ENCODE data around the gene GLIPR1. TPM values are rescaled to one million over a fixed set of nuclear protein-coding genes. Genes with fewer than 3 reads are reported as not detected.
"Not testable (repeated sequence)": the region's sequence is repeated elsewhere in the genome, so short reads cannot be mapped to it uniquely, and the experiment has no call there.

The GLIPR1 gene
- total RNA-seq, 2 experiments from 2014 or later: 30.5 to 33.0 TPM

DNA sequence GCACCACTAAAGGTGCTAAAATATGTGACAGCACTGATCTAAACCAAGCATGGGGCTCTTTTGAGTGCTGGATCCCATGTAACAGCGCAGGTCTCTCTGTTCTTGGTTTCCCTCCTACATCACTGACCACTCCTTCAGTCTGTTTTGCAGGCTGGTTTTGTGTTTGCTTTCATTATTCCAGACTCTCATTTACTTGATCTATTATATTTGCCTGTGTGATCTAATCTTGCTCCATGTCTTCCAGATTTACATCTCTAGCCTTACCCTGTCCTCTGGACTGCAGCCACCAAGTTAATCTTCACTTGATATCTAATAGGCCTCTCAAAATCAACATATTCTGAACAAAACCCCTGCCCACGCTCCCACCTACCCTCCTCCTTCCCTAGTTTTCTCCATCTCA is 8.6 kb downstream of the GLIPR1 start:
- H3K27me3 Mint-ChIP-seq (ENCODE audit: low read depth): no peaks in the 10 kb centered on the region
- DNase-seq (no peak), ATAC-seq (peak; percentile 5)
- peak overlapping the region; percentile 33 for H3K27ac Mint-ChIP-seq
- H3K4me3 Mint-ChIP-seq: no peak overlapping the region
- H3K9me3 Mint-ChIP-seq (ENCODE audit: insufficient read depth): no peaks in the 10 kb centered on the region
- H3K4me1 Mint-ChIP-seq (ENCODE audit: low read depth): peaks cover 34% of the 10 kb centered on the region
- ChIA-PET POLR2A (interaction anchor here (1.0 kb wide), 1 partner anchor 22 kb away, joined by 3 read pairs; the partner anchor contains the start of gene KRR1), CTCF (interaction anchor here (0.6 to 1.9 kb wide), 7 partner anchors 9 to 859 kb away, joined by 3 to 7 read pairs (median 4); partner anchors contain the start of genes GLIPR1 and GLIPR1L1)
- peaks cover 24% of the 10 kb centered on the region for H3K36me3 Mint-ChIP-seq (ENCODE audit: low read depth)

DNA sequence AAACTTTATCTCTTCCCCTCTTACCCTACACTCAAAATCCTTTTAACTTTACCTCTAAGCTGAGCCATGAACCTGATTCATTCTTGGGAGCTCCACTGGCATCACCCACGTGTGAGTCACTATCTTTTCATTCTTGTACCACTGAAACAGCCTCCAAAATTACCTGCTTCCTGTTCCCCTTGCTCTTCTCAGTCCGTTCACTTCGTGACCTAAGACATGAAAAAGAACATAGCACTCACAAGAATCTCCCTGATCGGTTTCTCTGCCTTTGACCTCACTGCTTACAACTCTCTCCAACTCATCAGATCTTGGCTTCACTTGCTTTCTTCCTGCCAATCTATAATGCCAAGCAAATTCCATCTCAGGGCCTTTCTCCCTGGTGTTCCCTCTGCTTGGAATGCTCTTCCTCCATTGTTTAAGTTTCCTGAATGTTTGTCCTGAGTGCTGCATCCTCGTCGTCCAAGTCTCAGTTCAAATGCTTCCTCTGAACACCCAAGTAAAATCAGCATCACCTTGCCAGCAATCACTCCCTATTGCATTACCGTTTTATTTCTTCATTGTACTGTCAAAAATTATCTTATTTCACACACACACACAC is 9.2 kb downstream of the GLIPR1 start:
- no peaks in the 10 kb centered on the region for H3K9me3 Mint-ChIP-seq (ENCODE audit: insufficient read depth)
- CTCF ChIA-PET: interaction anchor here (1.0 to 1.9 kb wide), 4 partner anchors 9 to 98 kb away, joined by 3 to 7 read pairs (median 4); partner anchors contain the start of gene GLIPR1

DNA sequence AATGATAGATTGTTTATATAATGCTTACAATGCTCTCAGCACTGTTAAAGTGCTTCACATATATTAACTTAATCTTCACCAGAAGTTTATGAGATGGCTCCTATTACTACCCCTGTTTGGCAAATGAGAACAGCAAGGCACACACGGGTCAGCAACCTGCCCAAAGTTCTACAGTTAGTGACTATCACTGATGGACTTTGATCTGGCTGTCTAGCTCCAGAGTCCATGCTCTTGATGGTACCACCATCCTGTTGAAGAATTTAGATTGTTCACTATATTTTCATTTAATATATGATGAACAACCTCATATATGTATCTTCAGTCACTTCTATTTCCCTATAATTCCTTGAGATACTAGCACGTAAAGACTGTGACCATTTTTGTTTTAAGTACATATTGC is 10.6 kb downstream of the GLIPR1 start:
- no peak for ATAC-seq
- DNase-seq: no peak
- Mint-ChIP-seq H3K27ac (no peak overlapping the region), H3K4me1 (ENCODE audit: low read depth) (peaks cover 25% of the 10 kb centered on the region), H3K9me3 (ENCODE audit: insufficient read depth) (no peaks in the 10 kb centered on the region), H3K4me3 (no peak overlapping the region), H3K36me3 (ENCODE audit: low read depth) (peaks cover 28% of the 10 kb centered on the region), H3K27me3 (ENCODE audit: low read depth) (no peaks in the 10 kb centered on the region)
- POLR2A ChIA-PET: interaction anchor here (0.7 to 1.0 kb wide), 2 partner anchors 20 to 579 kb away, joined by 3 read pairs; partner anchors contain the start of gene KRR1
- CTCF ChIA-PET: no interaction called here

More for the DNA sequence above, 9.2 kb downstream of the GLIPR1 start:
- no peak for DNase-seq
- Mint-ChIP-seq H3K27ac (peak overlapping the region; percentile 33), H3K4me3 (no peak overlapping the region), H3K4me1 (ENCODE audit: low read depth) (peaks cover 29% of the 10 kb centered on the region), H3K36me3 (ENCODE audit: low read depth) (peaks cover 20% of the 10 kb centered on the region), H3K27me3 (ENCODE audit: low read depth) (no peaks in the 10 kb centered on the region)
- POLR2A ChIA-PET: no interaction called here
- ATAC-seq: peak; percentile 50

DNA sequence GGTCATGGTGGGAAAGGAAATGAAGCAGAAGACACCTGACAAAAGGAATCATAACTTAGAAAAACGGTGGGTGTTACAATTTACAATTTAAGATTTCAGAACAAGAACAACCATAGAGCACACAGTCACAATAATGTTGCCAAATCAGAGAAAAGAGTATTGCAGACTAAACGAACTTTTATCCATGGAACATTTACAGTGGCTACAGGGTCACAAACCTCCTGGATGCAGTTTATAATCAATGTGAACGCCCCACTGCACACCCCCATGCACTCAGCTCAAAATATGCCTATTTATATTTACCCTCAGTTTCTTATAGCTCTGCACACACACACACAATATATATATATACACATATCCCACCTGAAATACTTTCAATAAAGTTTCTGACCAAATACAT is 22.9 kb downstream of the GLIPR1 start:
- POLR2A ChIA-PET: interaction anchor here (1.0 kb wide), 1 partner anchor 8 kb away, joined by 3 read pairs; the partner anchor contains the start of gene KRR1
- ATAC-seq (no peak), DNase-seq (no peak)
- peaks cover 7% of the 10 kb centered on the region for H3K4me1 Mint-ChIP-seq (ENCODE audit: low read depth)
- no peak overlapping the region for H3K4me3 Mint-ChIP-seq
- no peaks in the 10 kb centered on the region for H3K9me3 Mint-ChIP-seq (ENCODE audit: insufficient read depth)
- no peak overlapping the region for H3K27ac Mint-ChIP-seq
- no peaks in the 10 kb centered on the region for H3K27me3 Mint-ChIP-seq (ENCODE audit: low read depth)
- H3K36me3 Mint-ChIP-seq (ENCODE audit: low read depth): peaks cover 47% of the 10 kb centered on the region
- CTCF ChIA-PET: interaction anchor here (1.4 to 3.0 kb wide), 3 partner anchors 8 to 169 kb away, joined by 4 to 54 read pairs (median 13); partner anchors contain the start of gene GLIPR1L1

DNA sequence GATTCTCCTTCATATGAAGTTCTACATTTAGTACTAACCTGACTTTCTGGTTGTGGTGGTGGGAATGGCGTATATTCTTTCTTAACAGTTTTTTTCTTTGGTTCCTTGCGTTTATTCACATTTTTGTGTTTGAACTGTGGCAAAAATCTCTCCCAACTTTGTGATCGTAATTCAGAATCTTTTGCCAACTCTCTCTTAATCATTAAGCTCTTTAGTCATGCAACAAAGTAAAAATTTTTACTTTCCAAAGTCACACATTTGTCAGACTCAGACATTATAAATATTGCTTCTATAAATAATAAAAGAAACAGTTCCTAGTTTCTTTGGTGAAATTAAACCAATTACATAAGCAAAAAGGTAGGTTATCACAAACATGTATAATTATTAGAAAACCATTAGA is 23.3 kb downstream of the GLIPR1 start:
- Mint-ChIP-seq H3K36me3 (ENCODE audit: low read depth) (peaks cover 45% of the 10 kb centered on the region), H3K27ac (no peak overlapping the region)

DNA sequence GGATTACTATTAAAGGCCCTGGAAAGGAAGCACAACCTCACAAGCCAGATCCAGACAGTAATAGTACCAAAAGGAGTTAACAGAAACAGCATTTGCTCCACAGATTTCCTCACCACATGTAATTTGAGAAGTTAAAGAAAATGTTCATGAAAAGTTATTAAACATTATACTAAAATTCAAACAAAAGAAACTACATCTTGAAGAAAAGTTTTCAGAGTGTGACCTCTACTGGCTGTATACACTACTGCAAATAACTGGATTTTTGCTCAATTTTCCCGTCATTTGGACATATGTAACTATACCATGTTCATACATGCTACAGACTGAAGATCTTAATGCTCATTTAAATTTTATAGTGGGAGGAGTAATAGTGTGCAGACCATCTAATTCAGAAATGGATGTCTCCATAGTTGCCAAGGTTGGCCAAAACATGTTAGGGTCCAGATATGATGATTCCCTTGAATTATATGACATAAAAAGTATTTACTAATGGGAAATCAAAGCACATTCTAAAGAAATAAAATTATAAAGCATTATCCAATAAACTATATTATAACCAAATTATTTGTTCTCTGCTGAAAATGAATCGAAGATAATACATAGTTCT is 25.3 kb downstream of the GLIPR1 start:
- ATAC-seq (no peak), DNase-seq (no peak)
- Mint-ChIP-seq H3K4me3 (no peak overlapping the region), H3K36me3 (ENCODE audit: low read depth) (peaks cover 39% of the 10 kb centered on the region), H3K27ac (no peak overlapping the region), H3K9me3 (ENCODE audit: insufficient read depth) (no peaks in the 10 kb centered on the region), H3K27me3 (ENCODE audit: low read depth) (no peaks in the 10 kb centered on the region), H3K4me1 (ENCODE audit: low read depth) (peaks cover 26% of the 10 kb centered on the region)
- ChIA-PET POLR2A (no interaction called here), CTCF (interaction anchor here (0.8 to 3.0 kb wide), 8 partner anchors 16 to 173 kb away, joined by 3 to 54 read pairs (median 6); partner anchors contain the start of genes GLIPR1, GLIPR1L1 and GLIPR1L2)

More for the DNA sequence above, 23.3 kb downstream of the GLIPR1 start:
- Mint-ChIP-seq H3K27me3 (ENCODE audit: low read depth) (no peaks in the 10 kb centered on the region), H3K4me3 (no peak overlapping the region), H3K4me1 (ENCODE audit: low read depth) (peaks cover 10% of the 10 kb centered on the region), H3K9me3 (ENCODE audit: insufficient read depth) (no peaks in the 10 kb centered on the region)
- CTCF ChIA-PET: interaction anchor here (1.4 to 3.0 kb wide), 4 partner anchors 9 to 533 kb away, joined by 4 to 54 read pairs (median 8); partner anchors contain the start of gene GLIPR1L1
- DNase-seq: no peak
- ATAC-seq: no peak
- POLR2A ChIA-PET: interaction anchor here (1.0 kb wide), 1 partner anchor 8 kb away, joined by 3 read pairs; the partner anchor contains the start of gene KRR1

DNA sequence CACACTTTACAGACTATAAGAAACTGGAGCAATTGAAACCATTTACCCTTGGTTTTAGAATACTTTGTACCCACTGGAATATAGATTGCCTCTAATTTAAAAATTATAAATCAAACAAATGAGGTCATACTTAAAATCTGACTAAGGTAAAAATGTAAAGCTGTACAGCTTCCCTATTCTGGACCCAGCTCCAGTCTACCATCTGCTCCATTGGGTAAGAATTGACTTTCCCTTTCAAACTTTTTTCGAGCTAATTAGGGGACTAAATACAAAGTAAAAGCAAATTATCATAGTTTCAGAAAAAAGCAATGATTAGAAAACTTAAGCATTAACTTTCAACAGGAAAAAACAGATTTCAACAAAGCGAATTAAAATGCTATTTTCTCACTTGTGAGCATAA is 26.5 kb downstream of the GLIPR1 start:
- H3K27me3 Mint-ChIP-seq (ENCODE audit: low read depth): no peaks in the 10 kb centered on the region
- H3K4me3 Mint-ChIP-seq: no peak overlapping the region
- H3K36me3 Mint-ChIP-seq (ENCODE audit: low read depth): peaks cover 37% of the 10 kb centered on the region
- peaks cover 1% of the 10 kb centered on the region for H3K9me3 Mint-ChIP-seq (ENCODE audit: insufficient read depth)
- POLR2A ChIA-PET: no interaction called here
- H3K4me1 Mint-ChIP-seq (ENCODE audit: low read depth): peaks cover 30% of the 10 kb centered on the region
- CTCF ChIA-PET: interaction anchor here (0.8 to 6.0 kb wide), 9 partner anchors 10 to 530 kb away, joined by 3 to 62 read pairs (median 6); partner anchors contain the start of genes GLIPR1, GLIPR1L1, GLIPR1L2 and PHLDA1
- ATAC-seq (no peak), DNase-seq (no peak)
- no peak overlapping the region for H3K27ac Mint-ChIP-seq

DNA sequence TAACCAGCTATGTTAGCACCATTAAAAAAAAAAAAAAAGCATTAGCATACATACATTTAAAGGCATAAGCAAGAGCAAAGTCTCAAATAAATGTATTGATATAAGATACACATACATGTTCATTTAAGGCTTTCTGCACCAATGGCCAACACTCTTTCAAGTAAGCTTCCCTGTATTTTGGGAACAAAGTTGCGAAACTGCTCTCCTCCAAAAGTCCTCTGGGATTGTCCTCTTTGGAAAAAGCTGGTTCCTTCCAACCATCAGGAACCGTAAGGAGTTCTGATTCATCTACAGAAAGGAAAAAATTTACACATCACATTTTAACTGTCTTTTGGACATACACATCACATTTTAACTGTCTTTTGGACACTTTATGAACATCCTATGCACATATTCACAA is 27.6 kb downstream of the GLIPR1 start:
- no peak for ATAC-seq
- Mint-ChIP-seq H3K27ac (no peak overlapping the region), H3K36me3 (ENCODE audit: low read depth) (peaks cover 38% of the 10 kb centered on the region), H3K4me1 (ENCODE audit: low read depth) (peaks cover 32% of the 10 kb centered on the region), H3K9me3 (ENCODE audit: insufficient read depth) (peaks cover 3% of the 10 kb centered on the region), H3K4me3 (no peak overlapping the region), H3K27me3 (ENCODE audit: low read depth) (no peaks in the 10 kb centered on the region)
- ChIA-PET POLR2A (no interaction called here), CTCF (interaction anchor here (1.1 to 6.0 kb wide), 8 partner anchors 15 to 529 kb away, joined by 3 to 62 read pairs (median 6); partner anchors contain the start of genes GLIPR1, GLIPR1L1 and GLIPR1L2)
- DNase-seq: no peak

DNA sequence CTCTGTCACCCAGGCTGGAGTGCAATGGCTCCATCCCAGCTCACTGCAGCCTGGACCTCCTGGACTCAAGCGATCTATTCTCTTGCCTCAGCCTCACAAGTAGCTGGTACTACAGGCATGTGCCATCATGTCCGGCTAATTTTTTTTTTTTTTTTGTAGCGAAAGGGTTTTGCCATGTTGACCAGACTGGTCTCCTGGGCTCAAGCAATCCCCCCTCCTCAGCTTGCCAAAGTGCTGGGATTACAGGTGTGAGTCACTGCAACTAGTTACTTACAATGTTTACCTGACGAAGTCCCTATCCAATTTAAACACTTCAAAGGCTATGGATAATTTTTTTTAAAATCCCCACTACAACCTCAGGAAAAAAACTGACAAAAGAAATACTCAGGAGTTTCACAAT is 29.1 kb downstream of the GLIPR1 start:
- ChIA-PET POLR2A (interaction anchor here (0.9 to 2.6 kb wide), 4 partner anchors 7 to 522 kb away, joined by 3 to 24 read pairs (median 13); partner anchors contain the start of genes GLIPR1 and PHLDA1), CTCF (interaction anchor here (0.7 to 6.0 kb wide), 3 partner anchors 25 to 917 kb away, joined by 3 to 62 read pairs (median 15); partner anchors contain the start of gene GLIPR1L1)
- peaks cover 3% of the 10 kb centered on the region for H3K9me3 Mint-ChIP-seq (ENCODE audit: insufficient read depth)
- H3K4me1 Mint-ChIP-seq (ENCODE audit: low read depth): peaks cover 32% of the 10 kb centered on the region
- peak overlapping the region; percentile 97 for H3K4me3 Mint-ChIP-seq
- no peaks in the 10 kb centered on the region for H3K27me3 Mint-ChIP-seq (ENCODE audit: low read depth)
- peaks cover 33% of the 10 kb centered on the region for H3K36me3 Mint-ChIP-seq (ENCODE audit: low read depth)
- H3K27ac Mint-ChIP-seq: no peak overlapping the region
- ATAC-seq (no peak), DNase-seq (no peak)

DNA sequence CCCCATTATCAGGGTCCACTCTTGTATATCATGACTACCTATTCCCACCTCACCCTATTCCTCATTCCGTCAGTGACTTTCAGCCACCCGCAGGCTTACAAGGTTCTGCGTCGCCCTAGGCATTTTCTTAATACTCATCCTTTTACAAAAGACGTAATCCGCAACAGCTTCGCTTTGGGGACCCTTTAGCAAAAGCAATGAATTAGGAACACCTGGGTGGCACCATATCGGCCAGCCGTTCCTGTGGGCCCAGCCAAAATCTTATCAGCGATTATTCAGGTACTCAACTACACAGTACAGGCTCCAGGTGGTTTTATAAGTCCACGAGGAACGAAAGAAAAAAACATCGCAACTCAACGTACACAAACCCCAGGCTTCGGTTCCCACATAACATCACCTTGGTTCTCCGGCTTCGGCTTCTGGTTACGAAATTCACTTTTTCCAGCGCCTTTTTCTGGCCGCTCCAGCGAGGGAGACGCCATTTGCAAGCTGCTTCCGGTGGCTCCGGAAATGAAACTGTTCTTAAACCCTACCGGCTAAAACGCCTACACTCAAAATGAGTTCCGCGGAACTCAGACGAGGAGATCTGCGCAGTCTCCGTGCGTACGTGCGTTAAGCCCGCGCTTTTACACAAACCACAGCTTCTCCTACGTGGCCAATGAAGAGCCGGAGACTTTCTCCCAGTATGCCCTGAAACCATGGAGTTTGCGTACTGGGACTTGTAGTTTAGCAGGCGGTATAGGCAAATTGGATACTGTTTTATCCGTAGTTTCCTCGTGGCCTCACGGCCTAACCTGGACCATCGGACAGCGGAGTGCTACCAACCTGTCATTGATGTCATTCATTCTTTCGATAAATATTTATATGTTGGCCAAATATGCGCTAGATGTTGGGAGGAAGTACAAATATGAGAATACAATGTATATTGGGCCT is 30.8 kb downstream of the GLIPR1 start, which contains the start of gene KRR1:
Gene KRR1, minus strand, starts transcription at position 494 of the 933 bp plus-strand sequence. Its CDS starts 12 bp downstream, at position 482.
- H3K36me3 Mint-ChIP-seq (ENCODE audit: low read depth): peaks cover 20% of the 10 kb centered on the region
- DNase-seq (peak; percentile 96), ATAC-seq (peak; percentile 97)
- peaks cover 32% of the 10 kb centered on the region for H3K4me1 Mint-ChIP-seq (ENCODE audit: low read depth)
- H3K27me3 Mint-ChIP-seq (ENCODE audit: low read depth): no peaks in the 10 kb centered on the region
- ChIA-PET CTCF (interaction anchor here (0.6 to 6.0 kb wide), 13 partner anchors 15 to 837 kb away, joined by 3 to 62 read pairs (median 3); partner anchors contain the start of genes BBS10, GLIPR1, GLIPR1L1 and GLIPR1L2), POLR2A (interaction anchor here (0.6 to 2.6 kb wide), 21 partner anchors 8 to 1048 kb away, joined by 3 to 24 read pairs (median 3); partner anchors contain the start of genes BBS10, GLIPR1, GLIPR1L2 and NAP1L1)
- peak within 1 kb of the TSS; percentile 97 for H3K4me3 Mint-ChIP-seq
- peak within 1 kb of the TSS; percentile 99 for H3K27ac Mint-ChIP-seq
- H3K9me3 Mint-ChIP-seq (ENCODE audit: insufficient read depth): peaks cover 3% of the 10 kb centered on the region

DNA sequence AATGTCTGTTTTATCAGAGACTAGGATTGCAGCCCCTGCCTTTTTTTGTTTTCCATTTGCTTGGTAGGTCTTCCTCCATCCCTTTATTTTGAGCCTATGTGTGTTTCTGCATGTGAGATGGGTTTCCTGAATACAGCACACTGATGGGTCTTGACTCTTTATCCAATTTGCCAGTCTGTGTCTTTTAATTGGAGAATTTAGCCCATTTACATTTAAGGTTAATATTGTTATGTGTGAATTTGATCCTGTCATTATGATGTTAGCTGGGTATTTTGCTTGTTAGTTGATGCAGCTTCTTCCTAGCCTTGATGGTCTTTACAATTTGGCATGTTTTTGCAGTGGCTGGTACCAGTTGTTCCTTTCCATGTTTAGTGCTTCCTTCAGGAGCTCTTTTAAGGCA is 40.7 kb downstream of the GLIPR1 start:
- POLR2A ChIA-PET; DNase-seq; H3K4me1 Mint-ChIP-seq (ENCODE audit: low read depth); H3K36me3 Mint-ChIP-seq (ENCODE audit: low read depth); H3K27ac Mint-ChIP-seq; ATAC-seq; H3K9me3 Mint-ChIP-seq (ENCODE audit: insufficient read depth); CTCF ChIA-PET; H3K4me3 Mint-ChIP-seq: not testable (repeated sequence)
- peaks cover 23% of the 10 kb centered on the region for H3K27me3 Mint-ChIP-seq (ENCODE audit: low read depth)
